HG03571 (cell line): ENCODE measurements around the gene PMF1.

Experiments
- ATAC-seq: cut with Tn5 transposase; IDR thresholded peaks from one replicate; pipeline ENCODE4 v1.9.1; 2021; ENCODE audit not compliant: unreplicated experiment

The PMF1 gene

DNA sequence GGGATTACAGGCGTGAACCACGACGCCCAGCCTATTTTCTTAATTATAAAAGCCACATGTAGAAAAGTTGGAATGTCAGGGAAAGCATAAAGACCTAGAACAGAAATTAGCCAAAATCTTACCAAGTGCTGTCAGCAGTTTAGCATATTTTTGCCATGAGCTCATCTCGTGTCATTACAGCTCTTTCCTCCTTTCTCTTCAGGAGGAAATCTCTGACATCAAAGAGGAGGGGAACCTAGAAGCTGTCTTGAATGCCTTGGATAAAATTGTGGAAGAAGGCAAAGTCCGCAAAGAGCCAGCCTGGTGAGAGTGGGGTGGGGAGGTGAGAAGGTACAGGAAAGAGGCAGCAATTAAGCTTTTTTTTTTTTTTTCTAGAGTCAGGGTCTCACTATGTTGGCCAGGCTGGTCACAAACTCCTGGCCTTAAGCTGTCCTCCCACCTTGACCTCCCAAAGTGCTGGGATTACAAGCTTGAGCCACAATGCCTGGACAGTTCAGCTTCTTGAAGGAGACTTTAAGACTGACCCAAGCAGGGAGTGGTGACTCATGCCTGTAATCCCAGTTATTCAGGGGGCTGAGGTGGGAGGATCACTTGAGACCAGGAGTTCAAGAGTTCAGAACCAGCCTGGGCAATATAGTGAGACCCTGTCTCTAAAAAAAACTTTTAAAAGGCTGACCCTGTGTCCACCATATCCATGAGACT, 20.8 kb downstream of the PMF1 start:
- no peak for ATAC-seq

DNA sequence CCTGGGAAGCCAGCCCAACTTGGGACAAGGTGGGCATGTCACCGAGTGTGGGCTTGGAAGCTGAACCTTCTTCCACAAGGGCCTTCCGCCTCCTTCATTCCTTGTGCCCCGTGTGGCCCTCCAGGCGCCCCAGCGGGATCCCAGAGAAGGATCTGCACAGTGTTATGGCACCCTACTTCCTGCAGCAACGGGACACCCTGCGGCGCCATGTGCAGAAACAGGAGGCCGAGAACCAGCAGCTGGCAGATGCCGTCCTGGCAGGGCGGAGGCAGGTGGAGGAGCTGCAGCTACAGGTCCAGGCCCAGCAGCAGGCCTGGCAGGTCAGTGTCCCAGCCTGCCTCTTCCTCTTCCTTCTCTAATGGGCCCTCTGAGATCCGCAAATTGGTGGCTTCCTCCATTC, 23.4 kb downstream of the PMF1 start:
- ATAC-seq = no peak

- ATAC-seq = no peak
These were observed 25.4 kb downstream of the PMF1 start for GRCh38 chr1:156238248-156238647.

DNA sequence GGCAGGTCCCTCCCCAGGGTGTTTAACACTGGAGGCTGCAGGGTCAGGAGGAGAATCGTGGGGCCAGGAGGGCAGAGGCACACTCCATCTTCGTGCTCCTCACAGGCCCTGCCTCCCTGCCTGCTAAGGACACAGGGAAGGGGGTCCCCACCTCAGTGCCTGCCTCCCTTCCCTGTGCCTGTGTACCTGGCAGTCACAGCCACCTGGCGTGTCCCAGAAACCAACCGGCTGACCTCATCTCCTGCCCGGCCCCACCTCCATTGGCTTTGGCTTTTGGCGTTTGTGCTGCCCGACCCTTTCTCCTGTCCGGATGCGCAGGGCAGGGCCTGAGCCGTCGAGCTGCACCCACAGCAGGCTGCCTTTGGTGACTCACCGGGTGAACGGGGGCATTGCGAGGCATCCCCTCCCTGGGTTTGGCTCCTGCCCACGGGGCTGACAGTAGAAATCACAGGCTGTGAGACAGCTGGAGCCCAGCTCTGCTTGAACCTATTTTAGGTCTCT, 28.6 kb downstream of the PMF1 start:
- no peak for ATAC-seq

GRCh38 chr1:156241926-156242325, 29.1 kb downstream of the PMF1 start, which contains the start of gene BGLAP:
TSS of gene BGLAP (plus strand) at chr1:156242184. CDS start at chr1:156242232, 48 bp downstream.
- ATAC-seq = no peak

DNA sequence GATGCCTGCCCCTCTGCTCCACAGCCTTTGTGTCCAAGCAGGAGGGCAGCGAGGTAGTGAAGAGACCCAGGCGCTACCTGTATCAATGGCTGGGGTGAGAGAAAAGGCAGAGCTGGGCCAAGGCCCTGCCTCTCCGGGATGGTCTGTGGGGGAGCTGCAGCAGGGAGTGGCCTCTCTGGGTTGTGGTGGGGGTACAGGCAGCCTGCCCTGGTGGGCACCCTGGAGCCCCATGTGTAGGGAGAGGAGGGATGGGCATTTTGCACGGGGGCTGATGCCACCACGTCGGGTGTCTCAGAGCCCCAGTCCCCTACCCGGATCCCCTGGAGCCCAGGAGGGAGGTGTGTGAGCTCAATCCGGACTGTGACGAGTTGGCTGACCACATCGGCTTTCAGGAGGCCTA, 29.9 kb downstream of the PMF1 start:
- ATAC-seq = no peak

- no peak for ATAC-seq
These were observed 31.3 kb downstream of the PMF1 start for GRCh38 chr1:156244126-156244525.

DNA sequence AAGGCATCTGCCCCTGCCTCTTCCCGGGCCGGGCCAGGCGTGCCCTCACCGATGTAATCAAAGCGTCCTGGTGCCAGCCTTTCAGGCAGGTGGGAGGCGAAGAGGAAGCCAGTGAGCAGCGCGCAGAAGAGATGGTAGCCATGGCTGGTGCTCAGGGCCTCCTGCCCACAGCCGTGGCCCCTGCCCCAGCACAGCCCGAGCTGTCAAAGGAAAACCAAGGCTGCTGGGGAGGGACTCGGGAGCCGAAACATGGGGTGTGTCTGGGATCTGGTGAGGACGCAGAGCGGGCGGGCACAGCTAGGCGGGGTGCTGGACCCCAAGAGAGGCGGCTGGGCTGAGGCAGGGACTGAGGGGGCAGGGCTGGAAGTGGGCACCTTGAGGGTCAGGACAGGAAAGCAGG, 31.9 kb downstream of the PMF1 start:
- no peak for ATAC-seq

DNA sequence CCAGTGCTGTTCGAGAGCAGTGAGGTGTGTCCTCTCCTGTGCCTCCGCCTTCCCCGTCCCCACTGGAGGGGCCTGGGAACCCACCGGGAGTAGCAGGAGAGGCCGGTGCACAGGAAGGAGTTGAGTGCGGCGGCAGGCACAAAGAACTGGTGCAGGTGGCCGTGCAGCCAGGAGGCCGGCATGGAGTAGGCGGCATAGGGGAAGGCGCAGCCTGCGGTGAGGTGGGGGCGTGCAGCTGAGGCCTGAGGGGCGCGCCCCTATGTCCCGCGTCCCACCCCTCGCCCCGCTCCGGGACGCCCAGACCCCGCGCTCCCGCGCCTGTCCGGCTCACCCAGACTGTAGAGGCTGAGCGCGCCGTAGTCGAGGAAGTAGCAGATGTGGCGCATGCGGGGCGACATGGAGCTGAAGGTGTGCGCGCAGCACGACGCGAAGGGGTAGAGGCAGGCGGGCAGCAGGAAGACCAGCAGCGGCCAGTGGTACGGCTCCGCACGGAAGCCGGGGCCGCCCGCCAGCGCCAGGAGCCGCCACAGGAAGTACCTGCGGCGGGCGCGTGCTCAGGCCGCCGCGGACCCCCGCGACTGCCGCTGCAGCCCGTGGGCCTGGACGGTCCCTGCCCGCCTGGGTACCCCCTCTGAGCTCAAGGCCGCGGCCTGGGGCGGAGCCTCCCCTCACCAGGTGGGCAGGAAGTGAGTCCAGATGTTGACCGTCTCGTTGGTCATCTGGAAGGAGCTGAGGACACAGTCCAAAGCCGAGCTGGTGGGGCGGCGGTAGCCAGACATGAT, 32.8 kb downstream of the PMF1 start:
- ATAC-seq = no peak

DNA sequence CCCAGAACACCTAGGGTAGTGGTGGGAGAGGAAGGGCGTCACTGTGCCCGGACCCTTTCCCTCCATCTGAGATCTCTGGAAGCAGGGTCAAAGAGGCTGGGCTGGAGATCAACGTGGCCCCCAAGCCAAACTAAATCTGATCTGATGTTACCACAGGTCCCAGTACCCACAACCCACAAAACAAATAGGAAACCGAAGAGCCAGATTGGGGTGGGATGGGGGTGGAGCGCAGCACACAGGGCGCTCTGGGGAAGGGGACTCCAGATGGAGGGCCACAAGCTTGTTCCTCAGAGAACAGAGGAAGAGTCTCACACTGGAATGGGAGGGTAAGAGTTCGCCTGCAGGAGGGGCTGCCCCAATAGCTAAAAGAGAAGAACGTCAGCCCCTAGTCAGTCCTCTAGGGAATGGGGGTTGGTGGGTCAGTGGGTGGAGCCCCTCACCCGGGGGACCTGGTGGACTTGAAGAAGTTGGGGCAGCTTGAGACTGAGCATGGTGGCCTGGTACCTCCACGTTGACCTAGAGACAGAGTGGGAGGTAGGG, 33.5 kb downstream of the PMF1 start:
- no peak for ATAC-seq

DNA sequence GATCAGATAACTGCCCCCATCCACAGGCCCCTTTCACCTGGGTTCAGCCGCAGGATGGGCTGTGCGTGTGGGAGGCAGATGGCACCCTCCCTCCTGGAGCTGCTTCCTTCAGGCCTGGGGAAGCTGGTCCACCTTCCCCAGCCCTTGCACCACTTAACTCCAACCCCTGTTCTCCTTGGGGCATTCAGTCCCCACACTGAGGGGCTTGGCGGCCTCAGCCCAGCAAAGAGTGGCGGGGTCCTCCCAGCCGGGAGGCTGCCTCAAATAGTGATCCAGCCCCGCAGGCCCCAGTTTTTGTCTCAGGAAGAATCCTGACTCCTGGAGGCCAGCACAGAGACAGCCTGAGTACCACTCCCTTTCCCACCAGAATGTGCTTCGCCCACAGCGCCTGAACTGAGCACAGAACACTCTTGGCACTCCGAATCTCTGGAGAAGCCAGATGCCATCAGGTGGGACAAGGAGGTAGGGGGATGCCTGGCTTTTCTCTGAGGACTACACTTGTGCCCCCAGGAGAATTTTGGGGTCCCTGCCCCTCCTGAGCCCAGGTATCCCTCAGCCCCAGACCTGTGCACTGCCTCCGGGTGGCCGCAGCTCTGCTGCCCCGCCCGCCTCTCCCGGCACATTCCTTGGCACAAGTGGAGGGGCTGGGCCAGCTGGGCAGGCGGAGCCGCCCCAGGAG, 34.1 kb downstream of the PMF1 start:
- ATAC-seq = no peak

DNA sequence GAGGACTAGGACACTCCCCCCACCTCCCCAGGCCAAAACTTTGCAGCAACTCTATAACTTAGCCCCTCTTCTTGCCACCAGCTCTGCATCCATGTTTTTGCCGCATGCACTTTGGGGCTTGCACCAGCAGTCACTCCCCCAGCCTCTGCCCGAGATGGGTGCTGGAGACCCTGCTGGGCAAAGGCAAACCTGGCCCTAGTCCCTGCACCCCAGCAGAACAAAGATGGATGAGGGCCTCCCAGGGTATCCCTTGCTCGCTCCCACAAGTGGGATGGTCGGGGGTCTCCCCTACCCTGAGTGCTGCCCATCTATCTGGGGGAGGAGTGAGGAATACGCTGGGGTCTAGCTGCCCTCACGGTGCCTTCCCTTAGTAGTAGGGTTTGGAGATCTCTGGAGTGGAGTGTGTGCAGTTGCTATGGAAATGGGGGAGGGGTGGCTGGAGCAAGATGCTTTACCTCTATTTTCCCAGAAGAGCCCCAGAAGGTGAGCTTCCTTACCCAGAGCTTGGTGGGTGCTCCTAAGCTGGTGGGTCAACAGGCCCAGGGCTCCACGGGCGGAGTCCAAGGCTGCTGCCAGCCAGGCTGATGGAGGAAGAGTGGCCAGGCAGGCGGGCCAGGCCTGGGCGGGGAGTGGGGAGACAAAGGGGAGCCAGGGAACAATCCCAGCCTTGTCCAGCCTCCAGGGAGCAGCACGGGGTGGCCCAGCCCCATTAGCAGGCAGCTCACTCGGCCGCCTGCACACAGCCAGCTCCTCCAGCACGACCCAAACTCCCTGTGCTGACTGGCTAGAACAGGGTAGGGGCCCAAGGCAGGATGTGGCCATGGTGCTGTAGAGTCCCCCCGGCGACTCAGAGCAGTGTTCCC, 34.9 kb downstream of the PMF1 start, which contains the start of gene PAQR6:
TSS of gene PAQR6 (minus strand) at position 597 of the 863 bp plus-strand sequence. CDS start 1,325 bp downstream, outside the sequence.
- no peak for ATAC-seq

GRCh38 chr1:156248323-156248683, 35.5 kb downstream of the PMF1 start:
- no peak for ATAC-seq

GRCh38 chr1:156249593-156249992, 36.8 kb downstream of the PMF1 start:
- ATAC-seq = no peak

DNA sequence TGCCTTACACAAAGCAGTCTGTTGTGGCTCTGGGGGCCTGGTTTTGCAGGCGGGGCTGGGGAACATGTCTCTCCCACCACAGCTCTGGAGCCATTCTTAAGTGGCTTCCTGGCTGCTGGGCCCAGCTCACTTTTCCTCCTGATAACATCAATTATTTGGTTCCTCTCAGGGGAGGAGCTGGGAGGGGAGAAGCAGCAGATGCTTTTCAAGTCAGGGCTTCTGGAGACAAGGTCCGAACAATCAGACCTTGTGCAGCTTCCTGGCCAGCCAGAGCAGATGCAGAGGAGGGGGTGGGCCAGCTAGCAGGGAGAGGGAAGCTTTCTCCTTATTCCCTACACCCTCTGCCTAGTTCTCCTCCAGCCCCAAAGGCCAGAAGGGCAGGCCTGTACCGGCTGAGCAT, 38.7 kb downstream of the PMF1 start:
- ATAC-seq = no peak

- no peak for ATAC-seq
These were observed 40.8 kb downstream of the PMF1 start for GRCh38 chr1:156253634-156254033.

DNA sequence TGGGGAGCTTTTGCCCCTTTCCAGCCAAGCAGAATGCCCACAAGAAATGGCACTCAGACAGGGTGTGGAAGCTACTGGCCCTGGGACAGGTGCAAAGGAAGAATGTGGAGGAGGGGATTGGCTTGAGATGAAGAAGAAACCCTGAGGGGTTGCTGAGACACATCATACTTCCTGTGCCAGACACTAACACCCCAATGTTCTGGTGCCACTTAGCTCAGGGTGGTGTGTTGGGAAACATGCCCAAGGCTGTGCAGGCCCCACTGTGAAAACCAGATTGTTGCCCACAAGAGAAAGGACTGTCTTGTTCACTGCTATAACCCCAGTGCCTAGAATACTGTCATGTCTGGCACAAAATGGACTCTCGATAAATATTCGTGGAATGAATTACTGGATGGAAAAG, 44.9 kb downstream of the PMF1 start:
- no peak for ATAC-seq

DNA sequence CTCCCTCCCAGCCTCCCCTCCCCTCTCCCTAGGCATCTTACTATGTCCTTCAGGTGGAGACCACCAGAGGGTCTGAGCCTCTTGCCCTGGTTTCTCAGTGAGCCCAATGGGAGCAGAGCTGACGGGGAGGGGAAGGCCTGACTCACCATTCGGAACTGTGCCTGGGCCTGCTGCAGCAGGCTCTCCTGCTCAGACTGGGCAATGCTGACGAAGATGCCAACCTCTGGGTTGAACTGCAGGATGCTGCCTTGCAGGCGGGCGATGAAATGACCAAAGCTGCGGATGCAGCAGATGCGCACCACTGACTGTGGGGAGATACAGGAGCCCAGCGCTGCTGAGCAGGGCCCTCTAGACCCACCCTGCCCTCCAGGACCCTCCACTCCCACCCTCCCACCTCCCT, 46.1 kb downstream of the PMF1 start:
- ATAC-seq = no peak

DNA sequence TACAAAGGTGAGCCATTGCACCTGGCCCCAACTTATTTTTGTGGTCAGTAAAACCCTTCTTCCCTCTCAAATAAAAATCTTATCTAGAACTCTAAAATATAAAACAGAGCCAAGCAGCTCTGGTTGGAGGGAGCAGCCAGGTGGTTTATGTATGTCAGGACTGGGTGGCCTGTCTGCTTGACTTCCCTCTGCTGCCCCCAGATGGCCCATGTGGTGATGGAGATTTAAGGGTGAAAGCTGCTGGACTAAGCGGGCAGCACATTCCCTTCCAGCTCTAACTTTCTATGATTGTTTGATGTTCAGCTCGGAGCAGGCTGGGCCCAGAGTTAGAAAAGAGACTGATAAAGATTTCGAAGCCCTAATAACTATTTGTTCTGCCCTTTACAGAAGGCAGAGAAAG, 47.0 kb downstream of the PMF1 start:
- ATAC-seq = no peak

GRCh38 chr1:156260896-156261295, 48.1 kb downstream of the PMF1 start:
- ATAC-seq = no peak
